ENCODE measurements around the gene TLR10. TPM values are rescaled to one million over a fixed set of nuclear protein-coding genes. Genes with fewer than 3 reads are reported as not detected.

The TLR10 gene
- total and polyA plus RNA-seq, 10 donors = 29.6 to 81.4 (median 50.9) TPM

DNA sequence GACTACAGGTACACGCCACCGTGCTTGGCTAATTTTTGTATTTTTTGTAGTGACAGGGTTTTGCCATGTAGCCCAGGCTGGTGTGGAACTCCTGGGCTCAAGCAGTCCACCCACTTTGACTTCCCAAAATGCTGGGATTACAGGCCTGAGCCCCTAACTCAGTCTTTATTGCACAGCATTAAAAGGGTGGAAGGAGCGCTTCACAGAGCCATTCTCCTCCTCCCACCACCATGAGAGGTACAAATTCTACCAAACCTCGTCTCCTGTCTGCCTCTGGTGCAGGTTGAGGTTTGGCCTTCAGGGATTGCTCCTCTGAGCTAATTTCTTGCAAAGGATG lies 52.3 kb downstream of the TLR10 start:
- peaks cover 9 to 29% (median 12%) of the 10 kb centered on the region in 6 donors for H3K4me1 ChIP-seq
- no peaks in the 10 kb centered on the region for H3K9me3 ChIP-seq
- TF ChIP-seq POLR2A (IDR thresholded peaks at IDR 0.05) (no peak), POLR2AphosphoS5 (IDR thresholded peaks at IDR 0.05) (no peak)
- TF ChIP-seq, protein P1, sequence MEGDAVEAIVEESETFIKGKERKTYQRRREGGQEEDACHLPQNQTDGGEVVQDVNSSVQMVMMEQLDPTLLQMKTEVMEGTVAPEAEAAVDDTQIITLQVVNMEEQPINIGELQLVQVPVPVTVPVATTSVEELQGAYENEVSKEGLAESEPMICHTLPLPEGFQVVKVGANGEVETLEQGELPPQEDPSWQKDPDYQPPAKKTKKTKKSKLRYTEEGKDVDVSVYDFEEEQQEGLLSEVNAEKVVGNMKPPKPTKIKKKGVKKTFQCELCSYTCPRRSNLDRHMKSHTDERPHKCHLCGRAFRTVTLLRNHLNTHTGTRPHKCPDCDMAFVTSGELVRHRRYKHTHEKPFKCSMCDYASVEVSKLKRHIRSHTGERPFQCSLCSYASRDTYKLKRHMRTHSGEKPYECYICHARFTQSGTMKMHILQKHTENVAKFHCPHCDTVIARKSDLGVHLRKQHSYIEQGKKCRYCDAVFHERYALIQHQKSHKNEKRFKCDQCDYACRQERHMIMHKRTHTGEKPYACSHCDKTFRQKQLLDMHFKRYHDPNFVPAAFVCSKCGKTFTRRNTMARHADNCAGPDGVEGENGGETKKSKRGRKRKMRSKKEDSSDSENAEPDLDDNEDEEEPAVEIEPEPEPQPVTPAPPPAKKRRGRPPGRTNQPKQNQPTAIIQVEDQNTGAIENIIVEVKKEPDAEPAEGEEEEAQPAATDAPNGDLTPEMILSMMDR (IDR thresholded peaks at IDR 0.05 in 8 of 11, conservative IDR thresholded peaks at IDR 0.05 in 3 of 11) = no peak
- WGBS, 5 donors = 86 to 93% (median 91%) methylated on average over 4 of the region's 4 CpGs
- DNase-seq = no peak
- intact Hi-C loops (cut with DNase I; ENCODE audit: low total_unique reads) = loop anchor here (2.0 to 5.0 kb wide), 2 partner anchors 550 to 668 kb away; no protein-coding TSS in a partner anchor
- peak overlapping the region in 1 of 8 donors; percentile 1 for H3K27ac ChIP-seq
- no peak overlapping the region for H3K4me3 ChIP-seq
- H3K36me3 ChIP-seq = no peaks in the 10 kb centered on the region
- no peaks in the 10 kb centered on the region for H3K27me3 ChIP-seq (replicated peaks in 1 of 7)

DNA sequence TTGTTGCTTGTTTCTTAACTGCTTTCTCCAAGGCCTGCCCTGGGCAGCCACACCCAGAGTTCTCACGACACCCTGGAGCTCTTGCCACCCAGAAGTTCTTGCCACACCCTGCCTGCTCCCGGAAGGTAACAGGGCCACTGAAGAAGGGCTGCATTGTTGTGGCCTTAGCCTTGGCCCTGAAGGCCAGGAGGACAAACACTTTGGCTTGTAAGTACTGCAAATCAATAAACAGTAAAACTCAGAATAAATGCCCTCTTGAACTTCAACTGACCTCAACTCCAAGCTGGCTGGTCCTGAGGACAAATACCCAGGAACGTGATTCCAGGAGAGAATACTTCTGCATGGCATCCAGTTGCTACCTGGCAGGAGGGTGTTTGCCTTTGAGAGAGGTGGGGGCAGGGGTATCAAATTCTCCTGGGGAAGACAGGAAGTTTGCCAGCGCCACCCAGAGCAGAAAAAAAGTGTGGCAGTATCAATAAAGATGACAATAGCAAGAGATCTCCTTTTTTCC lies 54.1 kb downstream of the TLR10 start:
- Histone ChIP-seq H3K4me1 (peaks cover 9 to 29% (median 12%) of the 10 kb centered on the region in 6 donors), H3K9me3 (no peaks in the 10 kb centered on the region), H3K27ac (no peak overlapping the region), H3K36me3 (no peaks in the 10 kb centered on the region), H3K4me3 (no peak overlapping the region), H3K27me3 (replicated peaks in 1 of 7) (no peaks in the 10 kb centered on the region)
- DNase-seq = no peak
- intact Hi-C loops (cut with DNase I; ENCODE audit: low total_unique reads) = loop anchor here (10.0 kb wide), 1 partner anchor 404 kb away; no protein-coding TSS in a partner anchor
- WGBS, 5 donors = 57 to 68% (median 63%) methylated on average over 2 to 4 of the region's 4 CpGs
- TF ChIP-seq POLR2AphosphoS5 (IDR thresholded peaks at IDR 0.05) (no peak), POLR2A (IDR thresholded peaks at IDR 0.05) (no peak)
- TF ChIP-seq, protein P1 (IDR thresholded peaks at IDR 0.05 in 8 of 11, conservative IDR thresholded peaks at IDR 0.05 in 3 of 11) = no peak

DNA sequence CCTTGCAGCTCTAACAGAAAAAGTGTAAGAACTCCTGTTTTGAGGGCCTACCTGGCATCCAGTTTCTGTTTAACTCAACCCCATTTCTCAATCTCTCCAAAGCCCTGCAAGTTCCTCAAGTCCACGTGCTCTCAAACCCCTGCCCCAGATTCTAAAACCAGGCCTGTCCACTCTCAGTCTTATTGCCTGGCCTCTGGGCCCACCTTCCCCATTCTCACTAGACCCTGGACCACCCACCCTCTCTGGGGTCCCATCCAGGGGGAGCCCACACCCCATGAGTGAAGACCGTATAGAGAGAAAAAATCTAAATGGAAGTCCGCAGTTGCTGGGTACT lies 58.3 kb downstream of the TLR10 start:
- no peaks in the 10 kb centered on the region for H3K27me3 ChIP-seq (replicated peaks in 1 of 7)
- peaks cover 0 to 11% (median 0%) of the 10 kb centered on the region in 6 donors for H3K4me1 ChIP-seq
- DNase-seq = no peak
- WGBS, 5 donors = 74 to 89% (median 87%) methylated on average over 3 of the region's 3 CpGs
- TF ChIP-seq POLR2AphosphoS5 (IDR thresholded peaks at IDR 0.05) (no peak), POLR2A (IDR thresholded peaks at IDR 0.05) (no peak)
- TF ChIP-seq, protein P1 (IDR thresholded peaks at IDR 0.05 in 8 of 11, conservative IDR thresholded peaks at IDR 0.05 in 3 of 11) = no peak
- H3K4me3 ChIP-seq = no peak overlapping the region
- no peaks in the 10 kb centered on the region for H3K36me3 ChIP-seq
- intact Hi-C loops (cut with DNase I; ENCODE audit: low total_unique reads) = loop anchor here (10.0 kb wide), 1 partner anchor 400 kb away; no protein-coding TSS in a partner anchor
- no peak overlapping the region for H3K27ac ChIP-seq
- H3K9me3 ChIP-seq = no peaks in the 10 kb centered on the region

DNA sequence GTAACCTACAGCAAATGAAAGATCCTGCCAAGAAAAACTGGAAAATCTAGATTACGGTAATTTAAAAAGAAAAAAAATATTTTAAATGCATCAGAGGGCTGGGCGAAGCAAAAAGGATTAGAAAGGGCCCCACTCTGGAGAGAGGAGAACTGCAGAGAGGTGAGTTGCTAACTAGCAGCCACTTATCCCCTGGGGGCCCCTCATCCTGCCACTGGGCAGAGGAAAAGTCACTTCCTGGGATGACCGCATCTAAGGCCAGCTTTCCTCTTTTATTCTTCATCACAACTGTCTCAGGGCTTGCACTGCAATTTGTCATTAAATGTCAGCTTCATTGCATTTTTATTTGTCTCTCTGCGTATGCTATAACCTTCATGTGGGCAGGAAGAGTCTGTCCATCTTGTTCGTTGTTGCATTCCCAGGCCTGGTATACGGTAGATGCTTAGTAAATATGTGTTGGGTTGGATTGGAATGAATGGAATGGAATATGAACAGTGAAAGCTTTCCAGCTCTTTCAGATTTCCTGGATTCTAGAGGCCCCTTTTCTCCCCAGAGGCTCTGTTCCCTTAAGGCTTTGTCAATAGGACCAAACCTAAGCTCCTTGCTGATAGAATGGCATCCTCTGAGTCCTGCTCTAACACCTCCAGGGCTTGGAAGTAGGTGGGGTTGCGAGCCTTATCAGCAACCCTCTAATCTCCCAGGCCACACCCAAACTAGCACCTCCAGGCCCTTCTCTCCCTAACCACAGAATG lies 58.9 kb downstream of the TLR10 start:
- DNase-seq = no peak
- TF ChIP-seq POLR2AphosphoS5 (IDR thresholded peaks at IDR 0.05) (no peak), POLR2A (IDR thresholded peaks at IDR 0.05) (no peak)
- TF ChIP-seq, protein P1 (IDR thresholded peaks at IDR 0.05 in 8 of 11, conservative IDR thresholded peaks at IDR 0.05 in 3 of 11) = no peak
- no peak overlapping the region for H3K4me3 ChIP-seq
- H3K4me1 ChIP-seq = peaks cover 0 to 8% (median 0%) of the 10 kb centered on the region in 6 donors
- H3K9me3 ChIP-seq = no peaks in the 10 kb centered on the region
- intact Hi-C loops (cut with DNase I; ENCODE audit: low total_unique reads) = loop anchor here (10.0 kb wide), 1 partner anchor 399 kb away; no protein-coding TSS in a partner anchor
- no peak overlapping the region for H3K27ac ChIP-seq
- H3K27me3 ChIP-seq (replicated peaks in 1 of 7) = no peaks in the 10 kb centered on the region
- H3K36me3 ChIP-seq = no peaks in the 10 kb centered on the region
- WGBS, 5 donors = 75 to 87% (median 79%) methylated on average over 7 of the region's 7 CpGs
